ENCODE measurements around the gene C2orf66.

C2orf66 gene

DNA sequence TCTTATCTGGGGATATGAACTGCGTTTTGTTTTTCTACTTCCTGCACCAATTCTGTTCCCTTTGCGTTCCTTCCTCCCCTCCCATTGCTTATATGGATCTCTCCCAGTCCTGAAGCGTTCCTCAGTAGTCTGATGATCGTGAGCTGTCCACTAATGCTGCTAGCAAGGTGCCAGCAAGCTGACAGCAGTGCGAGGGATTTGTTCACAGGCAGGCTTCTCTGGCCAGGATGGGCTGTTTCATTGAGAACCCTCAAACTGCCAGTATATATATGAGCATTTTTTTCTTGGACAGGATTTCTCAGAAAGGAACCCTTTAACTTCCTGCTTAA lies 49.8 kb downstream of the C2orf66 start:
- no peak for DNase-seq (ENCODE audit: low read depth)

DNA sequence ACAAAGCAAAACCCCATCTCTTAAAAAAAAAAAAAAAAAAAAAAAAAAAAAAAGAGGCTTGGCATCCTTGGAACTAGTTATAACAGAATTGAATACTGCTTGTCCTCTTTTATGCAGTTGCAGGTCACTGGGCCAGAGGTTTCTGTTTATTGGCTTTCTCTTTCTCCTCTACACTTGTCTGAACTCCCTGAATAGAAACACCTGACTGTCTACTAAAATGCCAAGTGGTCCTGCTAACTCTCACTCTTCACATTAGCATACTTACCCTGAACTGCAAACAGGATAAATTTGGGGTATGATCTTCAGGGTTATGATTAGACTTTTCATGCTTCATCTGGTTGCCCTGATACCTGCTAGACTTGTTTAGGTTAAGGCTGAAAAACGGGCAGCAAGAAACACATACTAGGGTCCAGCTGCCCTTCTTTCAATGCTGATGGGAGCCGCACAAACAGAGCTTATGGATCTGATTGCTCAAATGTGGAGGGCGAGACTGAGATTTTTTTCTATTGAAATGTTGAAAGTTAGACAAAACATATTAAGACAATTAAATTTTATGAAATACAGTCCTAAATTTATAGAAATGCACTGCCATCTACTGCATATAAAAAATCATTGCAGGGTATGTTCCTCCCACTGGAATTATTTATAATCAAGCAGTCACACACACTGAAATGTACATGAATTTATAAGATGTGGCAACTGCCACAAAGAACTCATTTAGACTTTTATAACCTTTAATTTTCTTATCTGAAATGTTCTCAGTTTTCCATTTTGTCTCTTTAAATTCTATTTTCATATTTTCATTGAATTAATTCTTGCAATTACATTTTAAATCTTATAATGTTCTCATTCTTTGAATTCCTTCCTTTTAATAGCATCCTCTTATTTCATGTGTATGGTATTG lies 50.4 kb downstream of the C2orf66 start:
- DNase-seq (ENCODE audit: low read depth) = no peak

Measured in stimulated activated CD8-positive, alpha-beta memory T cell treated with anti-CD3 and anti-CD28 coated beads, Interleukin-12 subunit alpha, Interleukin-12 subunit beta, amount 100 ng/mL, for 1 hour (primary cell).